HL-60/S4 (cell line): ENCODE data around the gene PPP1R13B.
"Not testable (repeated sequence)": the region's sequence is repeated elsewhere in the genome, so short reads cannot be mapped to it uniquely, and the experiment has no call there.

Source experiments
- in situ Hi-C: fragments of 300-500 bp; cut with MboI; formaldehyde crosslinking; loops from 2 replicates; pipeline ENCODE4 v1.14.3; 2022; ENCODE audit warnings: low sequenced_read_pairs

Gene PPP1R13B

GRCh38 chr14:103847451-103848174 lies at the start of gene PPP1R13B:
Gene PPP1R13B (minus strand): TSS chr14:103847575. CDS start chr14:103847307, 268 bp downstream.
- in situ Hi-C loops = no loop called here

GRCh38 chr14:103896578-103896977 lies 49.2 kb upstream of the PPP1R13B start:
- in situ Hi-C loops = no loop called here

GRCh38 chr14:103894723-103895059 lies 47.3 kb upstream of the PPP1R13B start:
- in situ Hi-C loops = no loop called here

GRCh38 chr14:103894034-103894722 lies 46.8 kb upstream of the PPP1R13B start:
- in situ Hi-C loops = no loop called here

- in situ Hi-C loops = no loop called here
Measured at GRCh38 chr14:103892247-103892646, 44.9 kb upstream of the PPP1R13B start.

DNA sequence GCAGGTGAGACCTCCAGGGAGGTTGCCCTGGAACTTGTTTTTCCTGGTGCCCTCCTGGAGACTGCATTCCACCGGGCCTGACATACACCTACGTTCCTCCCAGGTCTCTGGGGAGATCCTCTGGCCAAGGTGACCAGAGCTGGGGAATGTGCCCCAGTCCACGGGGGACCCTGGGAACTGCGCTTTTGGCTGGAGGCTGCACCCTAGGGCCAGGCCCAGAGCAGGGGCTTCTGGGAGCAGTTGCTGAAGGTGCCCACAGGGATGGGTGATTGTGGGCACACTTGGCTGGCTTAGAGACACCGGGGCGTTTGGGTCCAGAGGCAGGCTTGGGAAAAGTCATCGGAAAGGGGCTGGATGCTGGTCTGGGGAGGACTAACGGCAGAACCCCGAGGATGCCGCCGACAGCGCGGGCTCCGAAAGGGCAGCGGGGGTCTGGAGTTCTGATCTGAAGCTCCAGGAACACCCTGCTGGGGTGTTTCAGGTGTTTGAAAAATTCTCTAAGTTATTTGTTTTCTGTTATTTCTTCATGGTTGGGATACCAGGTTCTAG lies 44.4 kb upstream of the PPP1R13B start:
- in situ Hi-C loops = no loop called here

DNA sequence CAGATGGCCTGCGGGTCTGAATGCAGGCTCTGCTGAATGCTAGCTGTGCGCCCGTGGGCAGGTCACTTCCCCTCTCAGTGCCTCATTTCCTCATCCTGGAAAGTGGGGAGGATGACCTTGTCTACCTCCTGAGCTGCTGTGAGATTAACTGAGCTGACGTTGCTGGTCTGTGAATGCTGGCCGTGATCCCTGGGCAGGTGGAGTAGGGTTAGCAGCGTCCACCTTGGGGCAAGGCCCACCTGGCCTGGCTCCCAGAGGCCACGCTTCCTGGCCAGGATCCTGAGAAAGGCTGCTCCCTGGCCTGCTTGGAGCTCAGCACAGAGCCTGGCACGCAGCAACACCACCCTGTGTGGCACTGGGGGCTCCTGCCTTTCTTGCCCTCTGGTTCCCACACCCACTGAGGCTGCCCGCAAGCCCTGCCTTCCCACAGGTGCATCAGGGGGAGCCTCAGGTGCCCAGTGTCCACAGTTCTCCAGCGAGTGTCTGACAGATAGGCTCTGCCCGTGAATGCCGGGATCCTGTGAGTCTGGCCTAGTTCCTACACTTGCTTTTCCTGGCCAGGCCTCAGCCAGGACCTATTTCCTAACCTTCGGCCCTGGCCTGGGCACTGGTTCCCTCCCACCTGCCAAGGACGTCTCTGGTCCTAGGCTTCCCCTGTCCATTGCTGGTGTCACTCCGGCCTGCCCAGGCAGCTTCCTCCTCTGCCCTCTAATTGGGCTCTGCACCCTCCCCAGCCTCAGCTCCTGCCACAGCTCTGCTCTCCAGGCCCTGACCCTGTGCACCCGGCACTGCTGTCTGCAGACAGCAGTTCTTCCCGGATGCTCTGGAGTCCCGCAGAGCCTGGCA lies 43.7 kb upstream of the PPP1R13B start:
- in situ Hi-C loops = no loop called here

GRCh38 chr14:103890052-103890371 lies 42.6 kb upstream of the PPP1R13B start:
- in situ Hi-C loops = no loop called here

- in situ Hi-C loops = no loop called here
Measured at GRCh38 chr14:103889313-103890051, 42.1 kb upstream of the PPP1R13B start.

DNA sequence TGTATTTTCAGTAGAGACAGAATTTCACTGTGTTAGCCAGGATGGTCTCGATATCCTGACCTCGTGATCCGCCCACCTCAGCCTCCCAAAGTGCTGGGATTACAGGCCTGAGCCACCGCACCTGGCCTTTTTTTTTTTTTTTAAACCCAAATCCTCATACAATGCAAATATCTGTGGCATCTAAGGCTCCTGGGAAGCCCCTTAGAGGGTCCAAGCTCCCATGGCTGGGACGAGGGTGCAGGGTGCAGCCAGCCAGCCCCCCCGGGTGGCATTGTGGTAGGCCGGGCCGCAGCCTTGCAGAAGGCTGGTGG lies 41.6 kb upstream of the PPP1R13B start:
- in situ Hi-C loops = not testable (repeated sequence)

GRCh38 chr14:103887557-103888115 lies 40.3 kb upstream of the PPP1R13B start:
- in situ Hi-C loops = no loop called here

DNA sequence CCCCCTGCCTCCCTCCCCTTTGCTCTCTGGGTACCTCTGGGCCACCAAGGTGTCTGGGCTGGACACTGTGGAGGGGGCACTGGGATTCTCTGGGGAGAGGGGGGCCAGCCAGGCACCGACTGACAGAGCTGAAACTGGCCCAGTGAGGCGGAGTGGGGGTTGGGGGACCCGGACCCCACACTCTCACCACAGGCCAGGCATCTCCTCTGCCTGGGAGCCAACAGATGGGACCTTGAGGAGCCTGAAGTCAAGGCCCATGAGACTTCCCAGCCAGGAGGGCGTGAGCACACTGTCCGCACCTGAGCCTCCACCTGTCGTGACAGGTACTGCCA lies 39.8 kb upstream of the PPP1R13B start:
- in situ Hi-C loops = no loop called here

GRCh38 chr14:103886304-103887169 lies 39.2 kb upstream of the PPP1R13B start:
- in situ Hi-C loops = no loop called here

GRCh38 chr14:103885509-103885932 lies 38.1 kb upstream of the PPP1R13B start:
- in situ Hi-C loops = no loop called here

DNA sequence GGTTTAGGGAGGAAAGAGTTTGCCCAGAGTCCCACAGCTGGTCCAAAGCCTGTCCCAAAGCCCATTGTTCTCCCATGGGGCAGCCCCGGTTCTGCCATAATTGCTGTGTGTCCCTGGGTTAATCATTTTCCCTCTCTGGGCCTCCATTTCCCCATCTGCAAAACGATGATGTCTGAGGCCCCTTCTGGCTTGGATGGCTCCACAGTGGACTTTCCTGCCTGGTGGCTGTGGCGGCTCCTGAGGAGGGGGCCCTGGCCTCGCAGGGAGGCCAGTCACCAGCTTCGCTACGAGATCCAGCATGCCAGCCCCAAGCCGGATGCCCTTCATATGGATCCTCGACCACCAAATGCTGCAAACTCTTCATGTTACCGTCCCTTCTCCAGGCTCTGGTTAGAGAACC lies 37.5 kb upstream of the PPP1R13B start:
- in situ Hi-C loops = no loop called here

GRCh38 chr14:103883263-103883523 lies 35.8 kb upstream of the PPP1R13B start:
- in situ Hi-C loops = no loop called here

- in situ Hi-C loops = no loop called here
Measured at GRCh38 chr14:103882503-103883262, 35.3 kb upstream of the PPP1R13B start.

- in situ Hi-C loops = no loop called here
Measured at GRCh38 chr14:103881268-103882201, 34.2 kb upstream of the PPP1R13B start.
